DND-41 (cell line): ENCODE data around the gene CASP2.
A peak's percentile ranks its signal among the peaks of the same experiment; 100 is the strongest.
"Not testable (repeated sequence)": the region's sequence is repeated elsewhere in the genome, so short reads cannot be mapped to it uniquely, and the experiment has no call there.

ENCODE experiments used
- ATAC-seq: fragments of 200-7000 bp; cut with Tn5 transposase; 3 replicates; pipeline ENCODE4 v1.9.1; 2021; ENCODE audit warnings: low read depth; ENCODE audit not compliant: insufficient read depth
- DNase-seq: peaks from one replicate; pipeline ENCODE4 v3.0.0-alpha.2; 2020
- H2AFZ ChIP-seq: 2 replicates; pipeline ENCODE4 v1.6.0; 2012; ENCODE audit warnings: low read depth, low read length
- H3K27ac ChIP-seq: 2 replicates; pipeline ENCODE4 v1.5.1; 2012; ENCODE audit warnings: low read length, inconsistent platforms
- H3K27me3 ChIP-seq: fragments of 200-600 bp; sonication (generic); 2 replicates; pipeline ENCODE4 v1.6.0; 2012; ENCODE audit warnings: low read length, mild to moderate bottlenecking, inconsistent platforms; ENCODE audit not compliant: insufficient read depth, poor library complexity
- H3K36me3 ChIP-seq: 2 replicates; pipeline ENCODE4 v1.5.1; 2012; ENCODE audit warnings: low read length, inconsistent platforms; ENCODE audit not compliant: insufficient read depth
- H3K4me1 ChIP-seq: 2 replicates; pipeline ENCODE4 v1.5.1; 2012; ENCODE audit warnings: mild to moderate bottlenecking, low read length; ENCODE audit not compliant: insufficient read depth
- H3K4me2 ChIP-seq: 2 replicates; pipeline ENCODE4 v1.6.0; 2012; ENCODE audit warnings: mild to moderate bottlenecking, moderate library complexity, low read length, inconsistent platforms; ENCODE audit not compliant: insufficient read depth
- H3K4me3 ChIP-seq, 2 experiments: fragments of 200-600 bp in 1 of 2; shearing (Covaris generic) in 1 of 2; 2 replicates each; pipeline ENCODE4 v1.5.1; 2012 to 2016; ENCODE audit warnings: inconsistent platforms in 2 of 2, low read length in 2 of 2, mild to moderate bottlenecking in 2 of 2, low read depth in 1 of 2, moderate library complexity in 1 of 2
- H3K79me2 ChIP-seq: 2 replicates; pipeline ENCODE4 v1.6.0; 2012; ENCODE audit warnings: low read length, inconsistent platforms; ENCODE audit not compliant: insufficient read depth
- H3K9ac ChIP-seq: 2 replicates; pipeline ENCODE4 v1.6.0; 2012; ENCODE audit warnings: low read depth, mild to moderate bottlenecking, inconsistent platforms, low read length, moderate library complexity
- H3K9me3 ChIP-seq: 2 replicates; pipeline ENCODE4 v1.5.1; 2012; ENCODE audit warnings: low read length, moderate library complexity, mild to moderate bottlenecking, inconsistent platforms; ENCODE audit not compliant: insufficient read depth, severe bottlenecking
- H4K20me1 ChIP-seq: 2 replicates; pipeline ENCODE4 v1.6.0; 2012; ENCODE audit warnings: low read length; ENCODE audit not compliant: insufficient read depth
- CTCF ChIP-seq: IDR thresholded peaks from 2 replicates; pipeline ENCODE4 v1.5.1; 2012; ENCODE audit warnings: borderline replicate concordance, low read length, moderate library complexity, mild to moderate bottlenecking; ENCODE audit not compliant: poor library complexity, severe bottlenecking; ENCODE audit errors: extremely low read depth
- EZH2 ChIP-seq: IDR thresholded peaks from 3 replicates; pipeline ENCODE4 v1.6.1; 2012; ENCODE audit warnings: borderline replicate concordance, low read depth, mild to moderate bottlenecking, moderate library complexity, low read length, inconsistent platforms; ENCODE audit not compliant: severe bottlenecking

The CASP2 gene

GRCh38 chr7:143287339-143287934, 714 bp upstream of the CASP2 start:
- TF ChIP-seq CTCF: no peak
- no peak for TF ChIP-seq EZH2
- H3K27me3 ChIP-seq: no peaks in the 10 kb centered on the region
- peak overlapping the region in 1 of 2 experiments; percentile 48; a peak in 2 of 4 replicates for H3K4me3 ChIP-seq
- peaks cover 49% of the 10 kb centered on the region for H3K79me2 ChIP-seq
- peak overlapping the region; percentile 85 for H3K27ac ChIP-seq
- peaks cover 47% of the 10 kb centered on the region for H3K4me1 ChIP-seq
- H4K20me1 ChIP-seq: peaks cover 27% of the 10 kb centered on the region
- H3K9me3 ChIP-seq: no peaks in the 10 kb centered on the region
- H3K9ac ChIP-seq: peak overlapping the region; percentile 50
- peaks cover 31% of the 10 kb centered on the region for H3K36me3 ChIP-seq
- ATAC-seq (no peak), DNase-seq (no peak)
- peak overlapping the region; percentile 57 for H3K4me2 ChIP-seq
- H2AFZ ChIP-seq: peak overlapping the region; percentile 89

- Histone ChIP-seq H3K4me2 (peak overlapping the region; percentile 77), H3K4me1 (peaks cover 52% of the 10 kb centered on the region), H3K27ac (peak overlapping the region; percentile 92), H3K9ac (peak overlapping the region; percentile 78), H3K36me3 (peaks cover 44% of the 10 kb centered on the region), H4K20me1 (peaks cover 36% of the 10 kb centered on the region), H3K9me3 (no peaks in the 10 kb centered on the region), H3K79me2 (peaks cover 62% of the 10 kb centered on the region), H2AFZ (peak overlapping the region; percentile 68), H3K4me3 (peak overlapping the region; percentile 67 to 87), H3K27me3 (no peaks in the 10 kb centered on the region)
- no peak for DNase-seq
- ATAC-seq: no peak
- TF ChIP-seq CTCF: no peak
- no peak for TF ChIP-seq EZH2
Measured at GRCh38 chr7:143288836-143289235, 685 bp downstream of the CASP2 start.

- H3K27ac ChIP-seq: peak overlapping the region; percentile 92
- H4K20me1 ChIP-seq: peaks cover 42% of the 10 kb centered on the region
- DNase-seq (no peak), ATAC-seq (no peak)
- no peak for TF ChIP-seq EZH2
- no peak for TF ChIP-seq CTCF
- peak overlapping the region; percentile 78 for H3K9ac ChIP-seq
- H3K4me1 ChIP-seq: peaks cover 52% of the 10 kb centered on the region
- H3K4me2 ChIP-seq: peak overlapping the region; percentile 77
- H2AFZ ChIP-seq: no peak overlapping the region
- H3K4me3 ChIP-seq: peak overlapping the region; percentile 67 to 87
- H3K27me3 ChIP-seq: no peaks in the 10 kb centered on the region
- H3K36me3 ChIP-seq: peaks cover 50% of the 10 kb centered on the region
- peaks cover 68% of the 10 kb centered on the region for H3K79me2 ChIP-seq
- H3K9me3 ChIP-seq: no peaks in the 10 kb centered on the region
Measured at GRCh38 chr7:143289421-143289820, 1.3 kb downstream of the CASP2 start.

GRCh38 chr7:143289888-143290287, 1.7 kb downstream of the CASP2 start:
- Histone ChIP-seq H3K79me2 (peaks cover 72% of the 10 kb centered on the region), H3K4me2 (peak overlapping the region; percentile 77), H3K27ac (peak overlapping the region; percentile 92), H3K4me1 (peaks cover 55% of the 10 kb centered on the region), H4K20me1 (peaks cover 44% of the 10 kb centered on the region), H3K36me3 (peaks cover 54% of the 10 kb centered on the region), H3K9ac (peak overlapping the region; percentile 78), H3K4me3 (peak overlapping the region; percentile 67 to 87; a peak in 3 of 4 replicates)
- H3K9me3 ChIP-seq, ATAC-seq, H3K27me3 ChIP-seq, H2AFZ ChIP-seq, DNase-seq: not testable (repeated sequence)
